ENCODE results near the gene NINL.

Gene NINL

DNA sequence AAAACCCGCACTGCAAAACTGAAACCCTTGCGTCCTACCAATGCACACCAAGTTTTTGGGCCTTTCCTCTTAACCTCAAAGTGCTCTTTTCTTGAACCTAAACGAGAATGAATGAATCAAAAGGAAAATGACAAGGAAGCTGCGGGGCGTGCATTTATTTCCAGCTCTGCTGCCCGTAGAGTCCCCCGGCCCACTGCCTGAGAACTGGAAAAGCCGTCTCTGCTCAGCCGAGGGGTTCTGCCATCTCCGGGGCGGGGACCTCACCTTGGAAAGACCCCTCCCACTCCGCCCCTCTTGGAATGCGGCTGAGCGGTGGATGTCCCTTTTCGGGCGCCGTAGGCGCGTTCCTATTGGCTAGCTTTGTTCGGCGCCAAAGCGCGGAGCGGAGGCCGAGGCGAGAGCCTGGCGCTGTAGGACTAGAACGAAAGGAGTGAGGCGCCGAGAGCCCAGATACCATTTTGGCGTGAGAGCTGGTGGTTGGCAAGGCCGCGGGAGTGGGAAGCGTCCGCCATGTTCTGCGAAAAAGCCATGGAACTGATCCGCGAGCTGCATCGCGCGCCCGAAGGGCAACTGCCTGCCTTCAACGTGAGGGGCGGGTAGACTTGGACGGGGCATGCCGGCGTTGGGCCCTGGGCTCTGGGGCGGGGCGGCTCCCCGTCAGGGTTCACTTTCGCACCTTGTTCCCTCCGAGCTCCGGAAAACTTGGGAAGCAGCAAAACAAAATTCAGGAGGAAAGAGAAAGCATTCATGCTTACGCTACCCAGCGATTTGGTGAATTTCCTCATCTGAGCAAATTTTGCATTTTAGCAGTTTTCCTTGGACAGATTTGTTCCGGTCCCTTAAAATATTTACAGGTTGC, 177.8 kb downstream of the NINL start, which contains the start of gene GINS1:
Gene GINS1 (plus strand): TSS at position 363 of the 859 bp plus-strand sequence. CDS start 148 bp downstream, at position 511.
- peak; percentile 95 for DNase-seq (ENCODE audit: low spot score)

Data from HuH-7 (cell line).